HEK293 (cell line): ENCODE measurements around the gene CACNA1B.

ENCODE experiments used
- CTCF ChIA-PET: fragments of 350-600 bp; formaldehyde crosslinking; extraction: SDS; loops from one replicate; lab custom pipeline; 2021; ENCODE audit warnings: antibody characterized with exemption; lab: Yijun Ruan, JAX
- POLR2A ChIA-PET: fragments of 300-600 bp; formaldehyde crosslinking; extraction: SDS; loops from one replicate; lab custom pipeline; 2020; ENCODE audit warnings: antibody characterized with exemption, inconsistent platforms; lab: Yijun Ruan, JAX
- H3K27ac ChIP-seq: fragments of 200-500 bp; sonication (Bioruptor generic); 2 replicates; pipeline ENCODE4 v1.5.1; 2014; ENCODE audit warnings: low read depth, low read length, control low read depth, inconsistent platforms; ENCODE audit errors: extremely low read depth
- H3K36me3 ChIP-seq, 2 experiments: fragments of 200-500 bp in 1 of 2; sonication (Bioruptor generic) in 1 of 2; 1 replicate in 1 of 2; 2 replicates in 1 of 2; pipeline ENCODE4 v1.5.1; 2014 to 2017; ENCODE audit warnings: inconsistent platforms in 2 of 2, low read length in 2 of 2; ENCODE audit not compliant: control insufficient read depth in 2 of 2, insufficient read depth in 1 of 2
- H3K4me1 ChIP-seq: fragments of 200-500 bp; sonication (Bioruptor generic); 2 replicates; pipeline ENCODE4 v1.5.1; 2014; ENCODE audit warnings: mild to moderate bottlenecking, low read length, inconsistent platforms; ENCODE audit not compliant: control insufficient read depth, insufficient read depth
- H3K4me3 ChIP-seq: 2 replicates; pipeline ENCODE4 v1.5.1; 2011; ENCODE audit warnings: low read depth, mild to moderate bottlenecking, control low read depth, low read length, moderate library complexity
- H3K9me3 ChIP-seq: fragments of 200-500 bp; sonication (Bioruptor generic); 2 replicates; pipeline ENCODE4 v1.5.1; 2014; ENCODE audit warnings: low read depth, low read length, inconsistent platforms; ENCODE audit not compliant: control insufficient read depth, insufficient read depth
- MYNN ChIP-seq: fragments of 450-650 bp; formaldehyde crosslinking; IDR thresholded peaks from 2 replicates; pipeline ENCODE4 v1.5.1; 2016; ENCODE audit warnings: missing biosample characterization, missing genetic modification characterization, borderline replicate concordance
- WT1 ChIP-seq: fragments of 450-650 bp; formaldehyde crosslinking; IDR thresholded peaks from 2 replicates; pipeline ENCODE4 v1.5.1; 2016; ENCODE audit warnings: missing biosample characterization, missing genetic modification characterization
- ZBTB8A ChIP-seq: fragments of 450-650 bp; formaldehyde crosslinking; IDR thresholded peaks from 2 replicates; pipeline ENCODE4 v1.5.1; 2016; ENCODE audit warnings: missing biosample characterization, missing genetic modification characterization
- ZFHX2 ChIP-seq: fragments of 450-650 bp; formaldehyde crosslinking; conservative IDR thresholded peaks from 2 replicates; pipeline ENCODE4 v1.5.1; 2016; ENCODE audit warnings: missing biosample characterization, missing genetic modification characterization
- ZFP37 ChIP-seq: fragments of 450-650 bp; formaldehyde crosslinking; IDR thresholded peaks from 2 replicates; pipeline ENCODE4 v1.5.1; 2016; ENCODE audit warnings: missing biosample characterization, missing genetic modification characterization
- ZNF112 ChIP-seq: fragments of 450-650 bp; formaldehyde crosslinking; IDR thresholded peaks from 2 replicates; pipeline ENCODE4 v1.5.0; 2017; ENCODE audit warnings: missing biosample characterization, missing genetic modification characterization
- ZNF114 ChIP-seq: fragments of 450-650 bp; formaldehyde crosslinking; IDR thresholded peaks from 2 replicates; pipeline ENCODE4 v1.5.0; 2017; ENCODE audit warnings: missing biosample characterization, missing genetic modification characterization
- ZNF23 ChIP-seq: fragments of 450-650 bp; formaldehyde crosslinking; IDR thresholded peaks from 2 replicates; pipeline ENCODE4 v1.5.1; 2016; ENCODE audit warnings: missing biosample characterization, missing genetic modification characterization, borderline replicate concordance
- ZNF24 ChIP-seq: fragments of 450-650 bp; formaldehyde crosslinking; IDR thresholded peaks from 2 replicates; pipeline ENCODE4 v1.5.1; 2016; ENCODE audit warnings: missing biosample characterization, missing genetic modification characterization
- ZNF335 ChIP-seq: fragments of 450-650 bp; formaldehyde crosslinking; conservative IDR thresholded peaks from 2 replicates; pipeline ENCODE4 v1.5.1; 2016; ENCODE audit warnings: missing biosample characterization, missing genetic modification characterization
- ZNF416 ChIP-seq: fragments of 450-650 bp; formaldehyde crosslinking; IDR thresholded peaks from 2 replicates; pipeline ENCODE4 v1.5.1; 2016; ENCODE audit warnings: missing biosample characterization, missing genetic modification characterization
- ZNF426 ChIP-seq: fragments of 450-650 bp; formaldehyde crosslinking; IDR thresholded peaks from 2 replicates; pipeline ENCODE4 v1.5.1; 2017; ENCODE audit warnings: missing biosample characterization, missing genetic modification characterization, mild to moderate bottlenecking, inconsistent platforms, moderate library complexity
- ZNF48 ChIP-seq: fragments of 450-650 bp; formaldehyde crosslinking; IDR thresholded peaks from 2 replicates; pipeline ENCODE4 v1.5.1; 2016; ENCODE audit warnings: missing biosample characterization, missing genetic modification characterization
- ZNF529 ChIP-seq: fragments of 450-650 bp; formaldehyde crosslinking; IDR thresholded peaks from 2 replicates; pipeline ENCODE4 v1.5.1; 2017; ENCODE audit warnings: missing genetic modification characterization, missing biosample characterization; ENCODE audit not compliant: insufficient replicate concordance
- ZNF610 ChIP-seq: fragments of 450-650 bp; formaldehyde crosslinking; IDR thresholded peaks from 2 replicates; pipeline ENCODE4 v1.5.1; 2016; ENCODE audit warnings: missing biosample characterization, missing genetic modification characterization, borderline replicate concordance
- ZSCAN16 ChIP-seq: fragments of 450-650 bp; formaldehyde crosslinking; IDR thresholded peaks from 2 replicates; pipeline ENCODE4 v1.5.1; 2016; ENCODE audit warnings: missing biosample characterization, missing genetic modification characterization
- TF ChIP-seq, protein P1 (sequence below): fragments of 450-650 bp; formaldehyde crosslinking; IDR thresholded peaks from 2 replicates; pipeline ENCODE4 v1.5.0; 2017; ENCODE audit warnings: missing biosample characterization, missing genetic modification characterization, borderline replicate concordance
- TF ChIP-seq, protein P2 (sequence below): fragments of 450-650 bp; formaldehyde crosslinking; conservative IDR thresholded peaks from 2 replicates; pipeline ENCODE4 v1.5.1; 2016; ENCODE audit warnings: low read depth, missing biosample characterization, missing genetic modification characterization
- TF ChIP-seq, protein P3 (sequence below): fragments of 450-650 bp; IDR thresholded peaks from 2 replicates; pipeline ENCODE4 v1.5.1; 2018; ENCODE audit warnings: missing biosample characterization, mild to moderate bottlenecking, missing genetic modification characterization

CACNA1B gene

DNA sequence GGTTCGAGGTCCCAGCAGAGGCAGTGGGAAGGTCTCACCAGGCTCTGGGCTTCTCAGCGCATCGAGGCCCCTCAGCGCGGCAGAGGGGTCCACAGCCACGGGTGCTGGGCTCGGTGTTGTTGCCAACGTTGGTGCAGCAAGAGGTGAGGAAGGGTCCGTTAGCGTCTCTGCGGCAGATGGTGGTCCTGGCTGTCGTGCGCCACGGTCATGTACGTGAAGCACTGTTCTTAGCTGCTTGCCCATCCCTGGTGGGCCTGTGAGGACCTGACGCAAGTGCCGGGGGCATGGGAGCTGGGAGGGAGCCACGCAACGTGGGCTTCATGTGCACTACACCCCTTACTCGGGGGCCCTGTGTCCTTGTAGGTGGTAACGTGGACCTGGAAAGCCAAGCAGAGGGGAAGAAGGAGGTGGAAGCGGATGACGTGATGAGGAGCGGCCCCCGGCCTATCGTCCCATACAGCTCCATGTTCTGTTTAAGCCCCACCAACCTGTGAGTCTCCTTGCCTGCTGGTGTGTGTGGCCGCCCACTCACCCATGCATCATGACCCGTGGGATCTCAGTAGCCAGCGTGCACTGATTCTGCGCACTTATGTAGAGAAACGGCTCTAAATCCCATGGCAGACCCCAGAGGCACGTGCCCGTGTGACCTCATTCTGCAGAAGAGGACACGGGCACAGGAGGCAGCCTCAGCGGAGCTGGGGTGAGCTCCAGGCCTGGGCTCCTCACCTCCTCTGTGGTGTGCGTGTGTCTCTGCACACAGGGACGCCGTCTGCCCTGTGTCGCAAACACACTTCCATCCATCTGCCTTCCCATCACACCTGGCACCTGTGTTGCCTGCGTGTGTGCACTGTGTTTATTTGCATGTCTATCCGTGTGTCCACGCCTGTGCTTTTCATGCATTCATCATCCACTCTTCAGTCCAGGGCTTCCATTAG, 166.1 kb downstream of the CACNA1B start:
- POLR2A ChIA-PET: no interaction called here
- Histone ChIP-seq H3K4me3 (no peak overlapping the region), H3K27ac (no peak overlapping the region), H3K36me3 (no peaks in the 10 kb centered on the region), H3K9me3 (no peaks in the 10 kb centered on the region), H3K4me1 (no peaks in the 10 kb centered on the region)
- CTCF ChIA-PET: interaction anchor here (0.6 kb wide), 1 partner anchor 621 kb away, joined by 3 read pairs; the partner anchor contains the start of genes EXD3 and NOXA1
- TF ChIP-seq ZNF114 (tag by site-specific recombination) (no peak), ZNF112 (tag by site-specific recombination) (no peak), ZSCAN16 (tag by site-specific recombination) (no peak), ZFP37 (tag by site-specific recombination) (no peak), MYNN (no peak), ZBTB8A (no peak), ZNF23 (no peak), ZNF610 (no peak), ZNF426 (tag by site-specific recombination) (no peak), ZNF24 (tag by site-specific recombination) (no peak), ZNF335 (tag by site-specific recombination) (no peak), ZFHX2 (no peak), ZNF416 (no peak), WT1 (tag by site-specific recombination) (no peak), ZNF48 (no peak), ZNF529 (tag by site-specific recombination) (no peak)
- TF ChIP-seq, protein P1, sequence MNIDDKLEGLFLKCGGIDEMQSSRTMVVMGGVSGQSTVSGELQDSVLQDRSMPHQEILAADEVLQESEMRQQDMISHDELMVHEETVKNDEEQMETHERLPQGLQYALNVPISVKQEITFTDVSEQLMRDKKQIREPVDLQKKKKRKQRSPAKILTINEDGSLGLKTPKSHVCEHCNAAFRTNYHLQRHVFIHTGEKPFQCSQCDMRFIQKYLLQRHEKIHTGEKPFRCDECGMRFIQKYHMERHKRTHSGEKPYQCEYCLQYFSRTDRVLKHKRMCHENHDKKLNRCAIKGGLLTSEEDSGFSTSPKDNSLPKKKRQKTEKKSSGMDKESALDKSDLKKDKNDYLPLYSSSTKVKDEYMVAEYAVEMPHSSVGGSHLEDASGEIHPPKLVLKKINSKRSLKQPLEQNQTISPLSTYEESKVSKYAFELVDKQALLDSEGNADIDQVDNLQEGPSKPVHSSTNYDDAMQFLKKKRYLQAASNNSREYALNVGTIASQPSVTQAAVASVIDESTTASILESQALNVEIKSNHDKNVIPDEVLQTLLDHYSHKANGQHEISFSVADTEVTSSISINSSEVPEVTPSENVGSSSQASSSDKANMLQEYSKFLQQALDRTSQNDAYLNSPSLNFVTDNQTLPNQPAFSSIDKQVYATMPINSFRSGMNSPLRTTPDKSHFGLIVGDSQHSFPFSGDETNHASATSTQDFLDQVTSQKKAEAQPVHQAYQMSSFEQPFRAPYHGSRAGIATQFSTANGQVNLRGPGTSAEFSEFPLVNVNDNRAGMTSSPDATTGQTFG (tag by site-specific recombination): no peak
- TF ChIP-seq, protein P2, sequence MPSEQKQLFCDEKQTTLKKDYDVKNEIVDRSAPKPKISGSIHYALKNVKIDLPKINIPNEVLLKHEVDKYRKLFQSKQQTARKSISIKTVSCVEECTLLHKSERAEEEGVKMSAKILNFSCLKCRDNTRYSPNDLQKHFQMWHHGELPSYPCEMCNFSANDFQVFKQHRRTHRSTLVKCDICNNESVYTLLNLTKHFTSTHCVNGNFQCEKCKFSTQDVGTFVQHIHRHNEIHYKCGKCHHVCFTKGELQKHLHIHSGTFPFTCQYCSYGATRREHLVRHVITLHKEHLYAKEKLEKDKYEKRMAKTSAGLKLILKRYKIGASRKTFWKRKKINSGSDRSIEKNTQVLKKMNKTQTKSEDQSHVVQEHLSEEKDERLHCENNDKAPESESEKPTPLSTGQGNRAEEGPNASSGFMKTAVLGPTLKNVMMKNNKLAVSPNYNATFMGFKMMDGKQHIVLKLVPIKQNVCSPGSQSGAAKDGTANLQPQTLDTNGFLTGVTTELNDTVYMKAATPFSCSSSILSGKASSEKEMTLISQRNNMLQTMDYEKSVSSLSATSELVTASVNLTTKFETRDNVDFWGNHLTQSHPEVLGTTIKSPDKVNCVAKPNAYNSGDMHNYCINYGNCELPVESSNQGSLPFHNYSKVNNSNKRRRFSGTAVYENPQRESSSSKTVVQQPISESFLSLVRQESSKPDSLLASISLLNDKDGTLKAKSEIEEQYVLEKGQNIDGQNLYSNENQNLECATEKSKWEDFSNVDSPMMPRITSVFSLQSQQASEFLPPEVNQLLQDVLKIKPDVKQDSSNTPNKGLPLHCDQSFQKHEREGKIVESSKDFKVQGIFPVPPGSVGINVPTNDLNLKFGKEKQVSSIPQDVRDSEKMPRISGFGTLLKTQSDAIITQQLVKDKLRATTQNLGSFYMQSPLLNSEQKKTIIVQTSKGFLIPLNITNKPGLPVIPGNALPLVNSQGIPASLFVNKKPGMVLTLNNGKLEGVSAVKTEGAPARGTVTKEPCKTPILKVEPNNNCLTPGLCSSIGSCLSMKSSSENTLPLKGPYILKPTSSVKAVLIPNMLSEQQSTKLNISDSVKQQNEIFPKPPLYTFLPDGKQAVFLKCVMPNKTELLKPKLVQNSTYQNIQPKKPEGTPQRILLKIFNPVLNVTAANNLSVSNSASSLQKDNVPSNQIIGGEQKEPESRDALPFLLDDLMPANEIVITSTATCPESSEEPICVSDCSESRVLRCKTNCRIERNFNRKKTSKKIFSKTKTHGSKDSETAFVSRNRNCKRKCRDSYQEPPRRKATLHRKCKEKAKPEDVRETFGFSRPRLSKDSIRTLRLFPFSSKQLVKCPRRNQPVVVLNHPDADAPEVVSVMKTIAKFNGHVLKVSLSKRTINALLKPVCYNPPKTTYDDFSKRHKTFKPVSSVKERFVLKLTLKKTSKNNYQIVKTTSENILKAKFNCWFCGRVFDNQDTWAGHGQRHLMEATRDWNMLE: no peak
- TF ChIP-seq, protein P3, sequence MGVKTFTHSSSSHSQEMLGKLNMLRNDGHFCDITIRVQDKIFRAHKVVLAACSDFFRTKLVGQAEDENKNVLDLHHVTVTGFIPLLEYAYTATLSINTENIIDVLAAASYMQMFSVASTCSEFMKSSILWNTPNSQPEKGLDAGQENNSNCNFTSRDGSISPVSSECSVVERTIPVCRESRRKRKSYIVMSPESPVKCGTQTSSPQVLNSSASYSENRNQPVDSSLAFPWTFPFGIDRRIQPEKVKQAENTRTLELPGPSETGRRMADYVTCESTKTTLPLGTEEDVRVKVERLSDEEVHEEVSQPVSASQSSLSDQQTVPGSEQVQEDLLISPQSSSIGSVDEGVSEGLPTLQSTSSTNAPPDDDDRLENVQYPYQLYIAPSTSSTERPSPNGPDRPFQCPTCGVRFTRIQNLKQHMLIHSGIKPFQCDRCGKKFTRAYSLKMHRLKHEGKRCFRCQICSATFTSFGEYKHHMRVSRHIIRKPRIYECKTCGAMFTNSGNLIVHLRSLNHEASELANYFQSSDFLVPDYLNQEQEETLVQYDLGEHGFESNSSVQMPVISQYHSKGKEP (tag by site-specific recombination): no peak
